Right lobe of liver (tissue), 4 donors: Measurements from ENCODE around the gene TMEM72.

ENCODE experiments used
- CTCF ChIP-seq, 4 donors: fragments of 200-600 bp in 3 of 4; fragments of 450-650 bp in 1 of 4; IDR thresholded peaks; one replicate each; pipeline versions ENCODE4 v1.5.1 to v1.8.0; 2016 to 2022; ENCODE audit warnings: antibody characterized with exemption in 4 of 4, mild to moderate bottlenecking in 2 of 4
- POLR2A ChIP-seq: fragments of 450-650 bp; IDR thresholded peaks from one replicate; pipeline ENCODE4 v1.6.1; 2017; ENCODE audit warnings: antibody characterized with exemption, mild to moderate bottlenecking
- donor health status: DM: no; HTN: no; CAD: no.
- donor health status: DM: no; HTN: no; CAD: no.
- donor health status: DM: no; HTN: yes; CAD: no.

- TF ChIP-seq CTCF (IDR thresholded peaks at IDR 0.05) (no peak), POLR2A (no peak)
These were observed 4.7 kb upstream of the TMEM72 start for GRCh38 chr10:44906486-44906885.
